ENCODE results near the gene GABRG3.
A peak's percentile ranks its signal among the peaks of the same experiment; 100 is the strongest.

GRCh38 chr15:27059610-27060202, 88.7 kb downstream of the GABRG3 start:
- TF ChIP-seq, protein P1, sequence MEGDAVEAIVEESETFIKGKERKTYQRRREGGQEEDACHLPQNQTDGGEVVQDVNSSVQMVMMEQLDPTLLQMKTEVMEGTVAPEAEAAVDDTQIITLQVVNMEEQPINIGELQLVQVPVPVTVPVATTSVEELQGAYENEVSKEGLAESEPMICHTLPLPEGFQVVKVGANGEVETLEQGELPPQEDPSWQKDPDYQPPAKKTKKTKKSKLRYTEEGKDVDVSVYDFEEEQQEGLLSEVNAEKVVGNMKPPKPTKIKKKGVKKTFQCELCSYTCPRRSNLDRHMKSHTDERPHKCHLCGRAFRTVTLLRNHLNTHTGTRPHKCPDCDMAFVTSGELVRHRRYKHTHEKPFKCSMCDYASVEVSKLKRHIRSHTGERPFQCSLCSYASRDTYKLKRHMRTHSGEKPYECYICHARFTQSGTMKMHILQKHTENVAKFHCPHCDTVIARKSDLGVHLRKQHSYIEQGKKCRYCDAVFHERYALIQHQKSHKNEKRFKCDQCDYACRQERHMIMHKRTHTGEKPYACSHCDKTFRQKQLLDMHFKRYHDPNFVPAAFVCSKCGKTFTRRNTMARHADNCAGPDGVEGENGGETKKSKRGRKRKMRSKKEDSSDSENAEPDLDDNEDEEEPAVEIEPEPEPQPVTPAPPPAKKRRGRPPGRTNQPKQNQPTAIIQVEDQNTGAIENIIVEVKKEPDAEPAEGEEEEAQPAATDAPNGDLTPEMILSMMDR (IDR thresholded peaks at IDR 0.05; ENCODE audit: insufficient read depth, low read depth, low read length) = peak; percentile 59
- no peak for TF ChIP-seq EZH2 (IDR thresholded peaks at IDR 0.05; ENCODE audit: insufficient read depth, low read length)

Data from astrocyte (in vitro differentiated cells and primary cell).